K562 (cell line): ENCODE data around the gene AKT3. TPM values are rescaled to one million over a fixed set of nuclear protein-coding genes. Genes with fewer than 3 reads are reported as not detected.

Experiments used
- ATAC-seq: fragments of 200-7000 bp; cut with Tn5 transposase; 3 replicates; pipeline ENCODE4 v1.9.1; 2020; ENCODE audit warnings: moderate library complexity
- BruUV-seq: library from RNA; stranded (reverse); fragments of 400-500 nt; replicated peaks from 2 replicates; lab custom pipeline; 2021; lab: Mats Ljungman, UMichigan
- CTCF ChIA-PET: fragments of 300-600 bp; formaldehyde crosslinking; extraction: SDS; loops from one replicate; lab custom pipeline; 2021; ENCODE audit warnings: low intra/inter-chr PET ratio; lab: Yijun Ruan, JAX
- POLR2A ChIA-PET: fragments of 300-600, 350-650 bp; sonication (Branson Sonifier 250); formaldehyde crosslinking; extraction: SDS; loops from one replicate; lab custom pipeline; 2021; ENCODE audit warnings: antibody characterized with exemption, inconsistent platforms; lab: Yijun Ruan, JAX
- DNase-seq, 4 experiments: peaks; one replicate each; pipeline versions ENCODE4 v3.0.0 to v3.0.0-alpha.2; 2011 to 2018; ENCODE audit warnings: low spot score in 3 of 4, mixed read lengths in 3 of 4; ENCODE audit errors: extremely low read depth in 1 of 4
- FAIRE-seq: peaks from 2 replicates; lab custom pipeline; 2011; peaks lifted over from hg19 to GRCh38; lab: Jason Lieb, UNC
- H2AFZ ChIP-seq: 2 replicates; pipeline ENCODE4 v1.6.0; 2011; ENCODE audit warnings: low read depth, low read length, control low read depth, inconsistent platforms
- H3K27ac ChIP-seq: fragments of 200-600 bp; 3 replicates; pipeline ENCODE4 v1.8.0; 2011; ENCODE audit warnings: low read depth, mild to moderate bottlenecking, control low read depth, inconsistent platforms, low read length, moderate library complexity, mixed read lengths; ENCODE audit errors: extremely low read depth
- H3K27me3 ChIP-seq, 2 experiments: fragments of 300-600 bp in 1 of 2; 2 replicates in 1 of 2; 3 replicates in 1 of 2; pipeline versions ENCODE4 v1.6.0 to v1.8.0; 2011; ENCODE audit warnings: inconsistent platforms in 2 of 2, low read length in 2 of 2, mild to moderate bottlenecking in 1 of 2, mixed read lengths in 1 of 2, moderate library complexity in 1 of 2; ENCODE audit not compliant: control insufficient read depth in 2 of 2, insufficient read depth in 2 of 2
- H3K36me3 ChIP-seq: fragments of 300-600 bp; 3 replicates; pipeline ENCODE4 v1.8.0; 2011; ENCODE audit warnings: mild to moderate bottlenecking, low read length, inconsistent platforms; ENCODE audit not compliant: control insufficient read depth, insufficient read depth
- H3K4me1 ChIP-seq, 2 experiments: fragments of 200-600 bp in 1 of 2; replicated peaks in 1 of 2; 2 replicates in 1 of 2; 3 replicates in 1 of 2; pipeline versions ENCODE4 v1.5.1 to v1.8.0; 2011; ENCODE audit warnings: inconsistent platforms in 2 of 2, low read length in 2 of 2, mild to moderate bottlenecking in 1 of 2, mixed read lengths in 1 of 2, moderate library complexity in 1 of 2; ENCODE audit not compliant: control insufficient read depth in 2 of 2, insufficient read depth in 2 of 2
- H3K4me2 ChIP-seq: 2 replicates; pipeline ENCODE4 v1.6.1; 2011; ENCODE audit warnings: low read length, control low read depth, inconsistent platforms, mixed read lengths; ENCODE audit not compliant: insufficient read depth
- H3K4me3 ChIP-seq: fragments of 200-600 bp; sonication (generic), shearing (Covaris generic); 2 replicates; pipeline ENCODE4 v1.5.1; 2016; ENCODE audit warnings: control low read depth, inconsistent platforms
- H3K79me2 ChIP-seq: fragments of 200-600 bp; 3 replicates; pipeline ENCODE4 v1.8.0; 2011; ENCODE audit warnings: low read length, inconsistent platforms; ENCODE audit not compliant: control insufficient read depth, insufficient read depth
- H3K9ac ChIP-seq, 2 experiments: 2 replicates each; pipeline versions ENCODE4 v1.6.0 to v1.6.1; 2011; ENCODE audit warnings: low read depth in 2 of 2, low read length in 2 of 2, control low read depth in 1 of 2, inconsistent platforms in 1 of 2, mild to moderate bottlenecking in 1 of 2, mixed read lengths in 1 of 2; ENCODE audit not compliant: insufficient read depth in 1 of 2
- H3K9me1 ChIP-seq: one replicate; pipeline ENCODE4 v1.6.0; 2011; ENCODE audit warnings: inconsistent platforms, mild to moderate bottlenecking, low read length, moderate library complexity; ENCODE audit not compliant: control insufficient read depth, insufficient read depth
- H3K9me3 ChIP-seq: replicated peaks from 2 replicates; pipeline ENCODE4 v1.5.1; 2011; ENCODE audit warnings: low read depth, low read length, inconsistent platforms; ENCODE audit not compliant: control insufficient read depth, insufficient read depth
- H4K20me1 ChIP-seq: replicated peaks from 2 replicates; pipeline ENCODE4 v1.6.1; 2011; ENCODE audit warnings: low read length, inconsistent platforms, mixed read lengths; ENCODE audit not compliant: control insufficient read depth, insufficient read depth
- ARID2 ChIP-seq: fragments of 450-650 bp; IDR thresholded peaks from 2 replicates; pipeline ENCODE4 v1.6.1; 2017; ENCODE audit warnings: antibody characterized with exemption, mild to moderate bottlenecking
- CREBBP ChIP-seq: IDR thresholded peaks from one replicate; pipeline ENCODE4 v1.6.1; 2012; ENCODE audit warnings: low read depth, mild to moderate bottlenecking, control low read depth, inconsistent platforms, low read length
- DPF2 ChIP-seq: fragments of 450-650 bp; IDR thresholded peaks from 2 replicates; pipeline ENCODE4 v1.6.1; 2016
- MCM3 ChIP-seq: fragments of 450-650 bp; IDR thresholded peaks from 2 replicates; pipeline ENCODE4 v1.6.1; 2016
- NR4A1 ChIP-seq, 2 experiments: fragments of 250-450 bp in 1 of 2; fragments of 450-650 bp in 1 of 2; sonication (Bioruptor Pico) in 1 of 2; IDR thresholded peaks; 2 replicates each; pipeline versions ENCODE4 v1.4.0 to v1.6.1; 2016 to 2020; ENCODE audit warnings: mild to moderate bottlenecking in 2 of 2, missing compliant biosample characterization in 1 of 2, missing genetic modification characterization in 1 of 2, moderate library complexity in 1 of 2
- PRDM10 ChIP-seq: fragments of 450-650 bp; IDR thresholded peaks from 2 replicates; pipeline ENCODE4 v1.6.1; 2018; ENCODE audit not compliant: partially characterized antibody
- RBM25 ChIP-seq: fragments of 200-400 bp; formaldehyde crosslinking; IDR thresholded peaks from 2 replicates; pipeline ENCODE4 v1.6.1; 2018; ENCODE audit warnings: low read length, low read depth, moderate library complexity; ENCODE audit not compliant: severe bottlenecking
- RNF2 ChIP-seq: sonication (generic); IDR thresholded peaks from 2 replicates; pipeline ENCODE4 v1.6.1; 2016
- SMAD3 ChIP-seq: fragments of 450-650 bp; formaldehyde crosslinking; conservative IDR thresholded peaks from 2 replicates; pipeline ENCODE4 v1.4.0; 2020; ENCODE audit warnings: mild to moderate bottlenecking
- SPI1 ChIP-seq: IDR thresholded peaks from 2 replicates; pipeline ENCODE4 v1.6.1; 2011; ENCODE audit warnings: low read depth, low read length, control low read depth, borderline replicate concordance
- STAG1 ChIP-seq: sonication (generic); formaldehyde crosslinking; IDR thresholded peaks from 2 replicates; pipeline ENCODE4 v1.5.0; 2020; ENCODE audit warnings: missing genetic modification reagents, borderline replicate concordance
- ZNF449 ChIP-seq: fragments of 250-450 bp; sonication (Bioruptor Pico); IDR thresholded peaks from 2 replicates; pipeline ENCODE4 v1.8.0; 2022; ENCODE audit warnings: moderate library complexity, mild to moderate bottlenecking, inconsistent platforms
- ZNF589 ChIP-seq: fragments of 200-800 bp; sonication (Bioruptor generic); IDR thresholded peaks from 2 replicates; pipeline ENCODE4 v1.6.1; 2016; ENCODE audit warnings: low read depth, missing genetic modification characterization, missing compliant biosample characterization
- ZNF707 ChIP-seq: fragments of 250-450 bp; sonication (Bioruptor Pico); conservative IDR thresholded peaks from 2 replicates; pipeline ENCODE4 v1.8.0; 2022; ENCODE audit warnings: inconsistent platforms, mild to moderate bottlenecking, moderate library complexity
- ZSCAN32 ChIP-seq: fragments of 450-650 bp; formaldehyde crosslinking; IDR thresholded peaks from 2 replicates; pipeline ENCODE4 v1.4.0; 2020; ENCODE audit warnings: mild to moderate bottlenecking, moderate library complexity
- in situ Hi-C: fragments of 300-500 bp; cut with MboI; formaldehyde crosslinking; loops from 4 replicates; pipeline ENCODE4 v1.15.0; 2018; ENCODE audit warnings: inconsistent platforms, mixed read lengths
- intact Hi-C: fragments of 100-400 bp; cut with micrococcal nuclease; formaldehyde crosslinking; loops from 2 replicates; pipeline ENCODE4 v1.14.2; 2022
- polyA plus RNA-seq, 8 experiments: library from polyadenylated mRNA; depleted of rRNA in 4 of 8; stranded (reverse) in 5 of 8; unstranded in 3 of 8; fragments of >200 nt; fragmentation: Nextera tagmentation in 2 of 8; fragmentation: Illumina TruSeq in 1 of 8; extraction: Ambion mirVana in 2 of 8; extraction: Trizol in 1 of 8; gene quantifications; 2 replicates each; pipeline versions ENCODE4 v1.2.1 to v1.2.3, GENCODE V29; 2011 to 2014; ENCODE audit warnings: inconsistent platforms in 1 of 8, missing spikeins in 1 of 8
- total RNA-seq, 7 experiments: library from RNA; depleted of rRNA in 6 of 7; stranded (reverse); fragments of >200 nt in 6 of 7; fragmentation: Illumina TruSeq in 2 of 7; extraction: Trizol in 2 of 7; gene quantifications; 2 replicates each; pipeline versions ENCODE4 v1.2.1 to v1.2.3, GENCODE V29; 2011 to 2021; ENCODE audit warnings: low replicate concordance in 1 of 7
- TF ChIP-seq, protein P1 (sequence below): fragments of 450-650 bp; formaldehyde crosslinking; IDR thresholded peaks from 2 replicates; pipeline ENCODE4 v1.4.0; 2020; ENCODE audit warnings: mild to moderate bottlenecking, moderate library complexity

AKT3 gene
- total and polyA plus RNA-seq, 9 of the 15 experiments (the other 6 are each of a cell fraction or from before 2014, with no cell fraction given), result 0.04 to 0.54 (median 0.18) TPM; not detected in 1

DNA sequence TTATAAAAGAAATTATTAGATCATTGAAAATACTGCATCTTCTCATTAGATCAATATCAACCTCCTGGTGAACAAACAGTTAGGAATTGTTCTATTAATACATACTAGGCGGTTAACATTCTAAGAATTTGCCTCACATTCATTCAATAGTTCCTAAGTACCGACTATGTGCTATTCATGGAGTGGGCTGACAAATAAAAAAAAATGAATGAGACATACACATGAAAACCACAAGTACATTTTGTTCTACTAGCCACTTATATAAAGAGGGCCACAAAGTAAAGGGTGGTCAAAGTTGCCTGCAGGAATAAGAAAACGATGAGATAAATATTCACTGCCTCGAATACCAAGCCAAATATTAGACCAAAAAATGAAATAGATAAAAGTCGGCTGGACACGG is 299.8 kb downstream of the AKT3 start (continued):
- TF ChIP-seq RBM25 (no peak), ZNF707 (CRISPR knock-in tag) (no peak), ZNF589 (CRISPR knock-in tag) (no peak), ARID2 (no peak)

DNA sequence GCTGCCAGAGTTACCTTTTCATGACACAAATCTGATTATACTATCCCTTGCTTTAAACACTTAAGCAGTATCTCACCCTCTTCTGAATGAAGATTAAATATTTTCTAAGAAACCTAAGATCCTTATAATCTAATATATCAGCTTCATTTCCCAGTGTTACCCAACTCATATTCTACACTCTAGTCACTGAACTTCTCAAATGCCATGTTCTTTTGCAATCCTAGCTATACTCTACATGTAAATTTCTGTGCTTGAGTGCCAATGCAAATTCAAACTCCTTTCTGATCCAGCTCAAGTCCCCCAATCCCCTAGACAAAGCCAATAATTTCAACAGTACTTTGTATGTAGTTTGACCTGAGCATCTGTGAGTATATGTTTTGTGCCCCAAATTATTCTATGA is 300.3 kb downstream of the AKT3 start:
- H3K9me3 ChIP-seq, result no peaks in the 10 kb centered on the region
- no peaks in the 10 kb centered on the region for H3K9me1 ChIP-seq
- no peak overlapping the region for H3K27ac ChIP-seq
- no peak overlapping the region for H3K4me3 ChIP-seq
- H4K20me1 ChIP-seq, result no peaks in the 10 kb centered on the region
- H2AFZ ChIP-seq, result no peak overlapping the region
- intact Hi-C loops, result loop anchor here (5.0 kb wide), 1 partner anchor 198 kb away; no protein-coding TSS in a partner anchor
- H3K4me2 ChIP-seq, result no peak overlapping the region
- in situ Hi-C loops, result no loop called here
- H3K36me3 ChIP-seq, result no peaks in the 10 kb centered on the region
- no TSS peak for BruUV-seq
- ATAC-seq (no peak), DNase-seq (no peak), FAIRE-seq (no peak)
- CTCF ChIA-PET, result no interaction called here
- no peak for TF ChIP-seq SPI1
- TF ChIP-seq, protein P1, sequence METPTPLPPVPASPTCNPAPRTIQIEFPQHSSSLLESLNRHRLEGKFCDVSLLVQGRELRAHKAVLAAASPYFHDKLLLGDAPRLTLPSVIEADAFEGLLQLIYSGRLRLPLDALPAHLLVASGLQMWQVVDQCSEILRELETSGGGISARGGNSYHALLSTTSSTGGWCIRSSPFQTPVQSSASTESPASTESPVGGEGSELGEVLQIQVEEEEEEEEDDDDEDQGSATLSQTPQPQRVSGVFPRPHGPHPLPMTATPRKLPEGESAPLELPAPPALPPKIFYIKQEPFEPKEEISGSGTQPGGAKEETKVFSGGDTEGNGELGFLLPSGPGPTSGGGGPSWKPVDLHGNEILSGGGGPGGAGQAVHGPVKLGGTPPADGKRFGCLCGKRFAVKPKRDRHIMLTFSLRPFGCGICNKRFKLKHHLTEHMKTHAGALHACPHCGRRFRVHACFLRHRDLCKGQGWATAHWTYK, result no peak
- no peak for TF ChIP-seq CREBBP
- TF ChIP-seq ZSCAN32, result no peak
- no peak for TF ChIP-seq ZNF449
- TF ChIP-seq SMAD3 (CRISPR knock-in tag), result no peak
- no peak for TF ChIP-seq NR4A1 (CRISPR knock-in tag; IDR thresholded peaks at IDR 0.05)
- TF ChIP-seq NR4A1 (tag; IDR thresholded peaks at IDR 0.05), result no peak
- no peak for TF ChIP-seq DPF2
- TF ChIP-seq STAG1, result no peak
- no peak for TF ChIP-seq PRDM10
- no peak for TF ChIP-seq MCM3
- no peak for TF ChIP-seq RNF2
- POLR2A ChIA-PET, result interaction anchor here (1.1 kb wide), 1 partner anchor 17 kb away, joined by 4 read pairs; no protein-coding TSS in a partner anchor
- no peak overlapping the region for H3K9ac ChIP-seq
- no peaks in the 10 kb centered on the region for H3K27me3 ChIP-seq
- no peaks in the 10 kb centered on the region for H3K4me1 ChIP-seq
- H3K79me2 ChIP-seq, result no peaks in the 10 kb centered on the region
